Left hindlimb (tissue), 1 donor: ENCODE data around the gene PRKX.
"Not testable (repeated sequence)": the region's sequence is repeated elsewhere in the genome, so short reads cannot be mapped to it uniquely, and the experiment has no call there.

Experiments used
- DNase-seq: peaks from one replicate; pipeline ENCODE4 v3.0.0-alpha.2; 2018

PRKX gene

GRCh38 chrX:3563451-3563850 is 150.0 kb downstream of the PRKX start:
- DNase-seq: no peak

- DNase-seq: not testable (repeated sequence)
Measured at GRCh38 chrX:3560010-3560409, 153.4 kb downstream of the PRKX start.
